Subcutaneous abdominal adipose tissue (tissue), 5 donors: ENCODE measurements around the gene PTPRM.
A peak's percentile ranks its signal among the peaks of the same experiment; 100 is the strongest.

Source experiments
- H3K27ac ChIP-seq: one replicate; pipeline ENCODE4 v1.7.0; 2013; ENCODE audit warnings: low read depth, mild to moderate bottlenecking, inconsistent platforms, low read length, moderate library complexity
- H3K27me3 ChIP-seq, 5 donors: one replicate each; pipeline ENCODE4 v1.7.0; 2013; ENCODE audit warnings: low read length in 5 of 5, inconsistent platforms in 1 of 5; ENCODE audit not compliant: control insufficient read depth in 5 of 5, insufficient read depth in 4 of 5
- H3K36me3 ChIP-seq, 5 donors: one replicate each; pipeline ENCODE4 v1.7.0; 2013; ENCODE audit warnings: low read length in 5 of 5; ENCODE audit not compliant: control insufficient read depth in 5 of 5, insufficient read depth in 5 of 5
- H3K4me1 ChIP-seq, 5 donors: one replicate each; pipeline ENCODE4 v1.7.0; 2013; ENCODE audit warnings: low read length in 5 of 5, mild to moderate bottlenecking in 3 of 5, moderate library complexity in 1 of 5; ENCODE audit not compliant: control insufficient read depth in 5 of 5, insufficient read depth in 5 of 5
- H3K4me3 ChIP-seq, 5 donors: one replicate each; pipeline ENCODE4 v1.7.0; 2013; ENCODE audit warnings: low read length in 5 of 5, low read depth in 1 of 5
- H3K9ac ChIP-seq, 5 donors: one replicate each; pipeline ENCODE4 v1.7.0; 2013; ENCODE audit warnings: low read length in 5 of 5, mild to moderate bottlenecking in 4 of 5, moderate library complexity in 3 of 5
- H3K9me3 ChIP-seq, 5 donors: one replicate each; pipeline ENCODE4 v1.7.0; 2013; ENCODE audit warnings: low read length in 5 of 5; ENCODE audit not compliant: control insufficient read depth in 5 of 5
- donor health status: healthy.
- donor health status: healthy.
- donor health status: healthy.
- donor health status: healthy.
- donor health status: healthy.

PTPRM gene

GRCh38 chr18:7541835-7542234 is 25.3 kb upstream of the PTPRM start:
- H3K27ac ChIP-seq = no peak overlapping the region
- peaks cover 0 to 5% (median 0%) of the 10 kb centered on the region in 5 donors for H3K4me1 ChIP-seq
- H3K9me3 ChIP-seq = no peaks in the 10 kb centered on the region
- no peak overlapping the region for H3K4me3 ChIP-seq
- H3K27me3 ChIP-seq = no peaks in the 10 kb centered on the region
- H3K36me3 ChIP-seq = no peaks in the 10 kb centered on the region
- H3K9ac ChIP-seq = no peak overlapping the region

DNA sequence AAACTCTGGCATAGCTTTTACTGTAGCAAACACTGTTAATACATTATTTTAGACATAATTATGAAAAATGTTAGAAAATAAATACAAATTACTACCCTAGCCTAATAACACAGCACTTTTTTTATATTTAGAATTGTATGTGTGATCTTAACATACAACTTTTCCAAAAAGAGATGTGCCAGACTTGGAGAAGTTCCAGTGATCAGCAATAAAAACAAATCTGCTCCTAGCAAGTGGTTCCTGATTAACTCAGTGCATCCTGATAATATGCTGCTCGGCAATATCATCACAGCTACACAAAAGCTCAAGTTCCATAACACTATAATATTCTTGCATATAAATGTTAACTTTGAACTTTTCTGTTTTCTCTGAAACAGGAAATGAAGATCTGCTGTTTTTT is 22.4 kb upstream of the PTPRM start:
- Histone ChIP-seq H3K27me3 (no peaks in the 10 kb centered on the region), H3K9ac (no peak overlapping the region), H3K9me3 (no peaks in the 10 kb centered on the region), H3K27ac (no peak overlapping the region), H3K4me3 (no peak overlapping the region), H3K4me1 (peaks cover 0 to 9% (median 5%) of the 10 kb centered on the region in 5 donors), H3K36me3 (no peaks in the 10 kb centered on the region)

DNA sequence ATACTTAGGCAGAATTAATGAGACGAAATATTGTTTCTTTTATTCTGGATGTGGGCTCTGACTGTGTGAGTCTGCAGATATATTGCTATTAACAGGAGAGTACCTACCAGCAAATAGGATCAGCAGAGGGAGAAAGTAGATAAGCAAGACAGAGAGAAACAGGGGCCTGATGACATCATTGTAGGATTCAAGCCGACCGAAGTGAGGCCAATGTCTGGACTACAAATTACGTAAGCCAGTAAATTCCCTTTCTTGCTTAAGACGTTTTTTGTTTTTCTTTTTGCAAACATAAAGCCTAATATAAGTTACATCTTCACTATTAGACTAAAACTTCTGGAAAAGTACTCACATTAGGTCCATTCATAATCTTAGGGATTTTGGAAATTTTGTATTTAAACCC is 21.4 kb upstream of the PTPRM start:
- H3K4me3 ChIP-seq = no peak overlapping the region
- H3K27ac ChIP-seq = no peak overlapping the region
- no peaks in the 10 kb centered on the region for H3K27me3 ChIP-seq
- peaks cover 0 to 9% (median 5%) of the 10 kb centered on the region in 5 donors for H3K4me1 ChIP-seq
- H3K36me3 ChIP-seq = no peaks in the 10 kb centered on the region
- no peak overlapping the region for H3K9ac ChIP-seq
- no peaks in the 10 kb centered on the region for H3K9me3 ChIP-seq

- Histone ChIP-seq H3K4me1 (peaks cover 0 to 10% (median 5%) of the 10 kb centered on the region in 5 donors), H3K27me3 (no peaks in the 10 kb centered on the region), H3K9me3 (no peaks in the 10 kb centered on the region), H3K4me3 (no peak overlapping the region), H3K36me3 (no peaks in the 10 kb centered on the region), H3K27ac (no peak overlapping the region), H3K9ac (no peak overlapping the region)
Measured at GRCh38 chr18:7548221-7548620, 18.9 kb upstream of the PTPRM start.

GRCh38 chr18:7548721-7549120 is 18.4 kb upstream of the PTPRM start:
- Histone ChIP-seq H3K36me3 (no peaks in the 10 kb centered on the region), H3K27ac (no peak overlapping the region), H3K9me3 (no peaks in the 10 kb centered on the region), H3K27me3 (no peaks in the 10 kb centered on the region), H3K4me1 (peaks cover 0 to 10% (median 5%) of the 10 kb centered on the region in 5 donors), H3K9ac (no peak overlapping the region), H3K4me3 (no peak overlapping the region)

DNA sequence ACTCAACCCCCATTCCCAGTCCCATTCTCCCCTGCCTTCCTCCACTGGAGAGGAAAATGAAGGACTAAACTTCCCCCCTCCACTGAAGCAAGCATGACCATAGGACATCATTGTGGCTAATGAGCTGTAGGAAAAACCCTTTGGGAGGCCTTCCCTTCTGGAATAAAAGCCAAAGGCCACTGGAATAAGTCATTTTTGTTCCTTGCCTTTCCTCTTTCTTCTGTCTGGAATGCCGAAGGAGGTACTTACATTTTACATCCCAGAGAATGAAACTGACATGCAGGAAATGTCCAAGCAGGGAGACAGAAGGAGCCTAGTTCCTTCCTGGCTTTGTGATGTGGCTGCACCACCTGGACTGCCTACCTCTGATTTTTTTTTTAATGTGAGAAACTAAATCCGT is 9.1 kb upstream of the PTPRM start:
- H3K27ac ChIP-seq = peak overlapping the region; percentile 42
- H3K27me3 ChIP-seq = no peaks in the 10 kb centered on the region
- H3K9ac ChIP-seq = no peak overlapping the region
- H3K9me3 ChIP-seq = no peaks in the 10 kb centered on the region
- peaks cover 0 to 31% (median 0%) of the 10 kb centered on the region in 5 donors for H3K4me1 ChIP-seq
- H3K36me3 ChIP-seq = no peaks in the 10 kb centered on the region
- H3K4me3 ChIP-seq = no peak overlapping the region

DNA sequence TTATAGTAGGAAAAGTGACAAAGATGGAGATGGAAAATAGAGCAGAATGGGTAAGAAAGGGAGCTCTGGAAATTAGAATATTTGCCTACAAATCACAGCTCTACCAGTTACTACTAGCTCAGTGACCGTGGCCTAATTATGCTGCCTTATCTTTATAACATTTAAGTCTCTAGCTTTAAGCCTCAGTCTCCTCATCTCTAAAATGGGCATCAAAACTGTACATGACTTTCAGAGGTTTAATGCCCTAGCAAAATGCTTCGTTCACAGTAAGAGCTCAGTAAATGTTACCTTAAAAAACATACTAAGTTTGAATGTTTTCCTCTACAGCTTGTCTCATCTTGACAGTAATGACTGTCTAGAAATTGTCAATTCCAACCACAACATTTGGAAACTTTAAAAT is 8.3 kb upstream of the PTPRM start:
- H3K9me3 ChIP-seq = no peaks in the 10 kb centered on the region
- H3K27me3 ChIP-seq = no peaks in the 10 kb centered on the region
- no peaks in the 10 kb centered on the region for H3K36me3 ChIP-seq
- H3K9ac ChIP-seq = no peak overlapping the region
- H3K4me1 ChIP-seq = peaks cover 0 to 31% (median 0%) of the 10 kb centered on the region in 5 donors
- peak overlapping the region; percentile 35 for H3K27ac ChIP-seq
- H3K4me3 ChIP-seq = no peak overlapping the region

- Histone ChIP-seq H3K9ac (no peak overlapping the region), H3K27ac (no peak overlapping the region), H3K9me3 (no peaks in the 10 kb centered on the region)
Measured at GRCh38 chr18:7559709-7560319, 7.3 kb upstream of the PTPRM start.

DNA sequence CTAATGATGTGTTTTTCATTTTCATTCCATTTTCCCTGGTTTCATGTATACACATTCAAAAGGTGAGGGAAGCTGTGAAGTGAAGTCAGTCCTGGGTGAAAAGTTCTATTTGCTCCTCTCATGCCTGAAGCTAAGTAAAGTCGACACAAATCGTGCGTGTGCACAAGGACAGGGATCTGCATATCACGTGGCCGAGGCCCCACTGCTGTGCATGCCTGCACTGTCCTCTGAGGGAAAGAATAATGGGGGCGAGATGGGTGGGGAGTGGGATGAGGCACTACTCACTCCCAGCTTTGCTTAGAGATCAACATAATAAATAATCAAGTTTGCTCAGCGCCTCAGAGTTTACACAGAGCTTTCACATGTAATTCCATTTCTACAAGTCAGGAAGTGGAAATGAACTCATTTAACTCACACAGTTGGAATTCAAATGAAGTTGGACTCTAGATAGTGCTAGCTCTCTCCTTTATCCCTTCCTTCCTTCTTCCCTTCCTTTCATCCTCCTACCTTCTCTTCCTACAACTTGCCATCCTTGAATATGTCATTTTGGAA is 5.1 kb upstream of the PTPRM start:
- Histone ChIP-seq H3K27me3 (no peaks in the 10 kb centered on the region), H3K27ac (no peak overlapping the region), H3K4me1 (peaks cover 0 to 49% (median 12%) of the 10 kb centered on the region in 5 donors), H3K4me3 (no peak overlapping the region), H3K36me3 (no peaks in the 10 kb centered on the region), H3K9me3 (no peaks in the 10 kb centered on the region), H3K9ac (no peak overlapping the region)

More at GRCh38 chr18:7559709-7560319, 7.3 kb upstream of the PTPRM start:
- no peaks in the 10 kb centered on the region for H3K36me3 ChIP-seq
- H3K27me3 ChIP-seq = no peaks in the 10 kb centered on the region
- H3K4me3 ChIP-seq = no peak overlapping the region
- peaks cover 0 to 35% (median 0%) of the 10 kb centered on the region in 5 donors for H3K4me1 ChIP-seq

- Histone ChIP-seq H3K9ac (no peak overlapping the region), H3K4me3 (no peak overlapping the region), H3K27me3 (no peaks in the 10 kb centered on the region), H3K9me3 (no peaks in the 10 kb centered on the region), H3K36me3 (no peaks in the 10 kb centered on the region), H3K27ac (no peak overlapping the region), H3K4me1 (peaks cover 0 to 47% (median 12%) of the 10 kb centered on the region in 5 donors)
Measured at GRCh38 chr18:7562491-7562890, 4.6 kb upstream of the PTPRM start.
